Measurements from ENCODE around the gene ARHGAP10.

DNA sequence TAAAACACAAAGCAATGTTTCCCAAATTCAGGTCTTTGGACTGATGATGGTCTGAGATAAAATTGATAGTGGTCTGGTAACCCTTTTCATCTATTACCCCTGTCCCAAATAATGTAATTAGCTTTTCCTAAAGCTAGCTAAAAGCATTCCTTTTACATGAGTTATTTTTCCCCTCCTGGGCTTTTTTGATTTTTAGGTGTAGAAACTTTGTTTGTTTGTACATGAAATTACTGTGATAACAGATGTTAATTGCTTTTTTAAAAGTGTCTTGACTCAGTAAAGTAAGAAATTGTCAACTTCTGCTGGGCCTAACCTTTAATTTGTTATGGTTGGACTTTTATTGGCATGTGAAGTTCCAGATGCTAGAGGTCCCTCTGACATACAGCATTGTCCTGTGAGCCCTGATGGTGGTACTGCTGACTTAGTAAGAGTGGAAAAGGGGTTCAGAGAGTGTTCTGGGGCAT lies 145.5 kb downstream of the ARHGAP10 start:
- TF ChIP-seq, protein P1, sequence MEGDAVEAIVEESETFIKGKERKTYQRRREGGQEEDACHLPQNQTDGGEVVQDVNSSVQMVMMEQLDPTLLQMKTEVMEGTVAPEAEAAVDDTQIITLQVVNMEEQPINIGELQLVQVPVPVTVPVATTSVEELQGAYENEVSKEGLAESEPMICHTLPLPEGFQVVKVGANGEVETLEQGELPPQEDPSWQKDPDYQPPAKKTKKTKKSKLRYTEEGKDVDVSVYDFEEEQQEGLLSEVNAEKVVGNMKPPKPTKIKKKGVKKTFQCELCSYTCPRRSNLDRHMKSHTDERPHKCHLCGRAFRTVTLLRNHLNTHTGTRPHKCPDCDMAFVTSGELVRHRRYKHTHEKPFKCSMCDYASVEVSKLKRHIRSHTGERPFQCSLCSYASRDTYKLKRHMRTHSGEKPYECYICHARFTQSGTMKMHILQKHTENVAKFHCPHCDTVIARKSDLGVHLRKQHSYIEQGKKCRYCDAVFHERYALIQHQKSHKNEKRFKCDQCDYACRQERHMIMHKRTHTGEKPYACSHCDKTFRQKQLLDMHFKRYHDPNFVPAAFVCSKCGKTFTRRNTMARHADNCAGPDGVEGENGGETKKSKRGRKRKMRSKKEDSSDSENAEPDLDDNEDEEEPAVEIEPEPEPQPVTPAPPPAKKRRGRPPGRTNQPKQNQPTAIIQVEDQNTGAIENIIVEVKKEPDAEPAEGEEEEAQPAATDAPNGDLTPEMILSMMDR (IDR thresholded peaks at IDR 0.05): no peak
- TF ChIP-seq POLR2A (IDR thresholded peaks at IDR 0.05; ENCODE audit: low read depth): no peak
- no peak for TF ChIP-seq POLR2AphosphoS5 (IDR thresholded peaks at IDR 0.05)
- TF ChIP-seq EP300 (IDR thresholded peaks at IDR 0.05): no peak

Data from esophagus muscularis mucosa (tissue), 4 donors.